ENCODE data around the gene NABP2.
"Not testable (repeated sequence)": the region's sequence is repeated elsewhere in the genome, so short reads cannot be mapped to it uniquely, and the experiment has no call there.

Gene NABP2

GRCh38 chr12:56243731-56244181, 19.6 kb downstream of the NABP2 start:
- no peak for DNase-seq (ENCODE audit: low spot score)

- DNase-seq (ENCODE audit: low spot score), result no peak
Observed at GRCh38 chr12:56244494-56244893, 20.4 kb downstream of the NABP2 start.

GRCh38 chr12:56247923-56248322, 23.8 kb downstream of the NABP2 start:
- no peak for DNase-seq (ENCODE audit: low spot score)

GRCh38 chr12:56248711-56249110, 24.6 kb downstream of the NABP2 start:
- DNase-seq (ENCODE audit: low spot score), result no peak

GRCh38 chr12:56252649-56253048, 28.5 kb downstream of the NABP2 start:
- DNase-seq (ENCODE audit: low spot score), result no peak

GRCh38 chr12:56253091-56253490, 28.9 kb downstream of the NABP2 start:
- DNase-seq (ENCODE audit: low spot score), result no peak

GRCh38 chr12:56255671-56256070, 31.5 kb downstream of the NABP2 start:
- no peak for DNase-seq (ENCODE audit: low spot score)

GRCh38 chr12:56256326-56256960, 32.3 kb downstream of the NABP2 start:
- no peak for DNase-seq (ENCODE audit: low spot score)

- no peak for DNase-seq (ENCODE audit: low spot score)
Observed at GRCh38 chr12:56257071-56257470, 32.9 kb downstream of the NABP2 start.

- peak; percentile 34 for DNase-seq (ENCODE audit: low spot score)
Observed at GRCh38 chr12:56257491-56258067, 33.4 kb downstream of the NABP2 start.

- DNase-seq (ENCODE audit: low spot score), result peak; percentile 62
Observed at GRCh38 chr12:56258068-56258819, 34.1 kb downstream of the NABP2 start, which contains the start of gene ANKRD52. Gene ANKRD52 (minus strand): TSS chr12:56258384. CDS start chr12:56258269, 115 bp downstream.

- DNase-seq (ENCODE audit: low spot score), result no peak
Observed at GRCh38 chr12:56258820-56259183, 34.7 kb downstream of the NABP2 start.

GRCh38 chr12:56260380-56260779, 36.2 kb downstream of the NABP2 start:
- no peak for DNase-seq (ENCODE audit: low spot score)

- DNase-seq (ENCODE audit: low spot score), result no peak
Observed at GRCh38 chr12:56260921-56261320, 36.8 kb downstream of the NABP2 start.

GRCh38 chr12:56261503-56262232, 37.5 kb downstream of the NABP2 start:
- DNase-seq (ENCODE audit: low spot score), result no peak

- DNase-seq (ENCODE audit: low spot score), result not testable (repeated sequence)
Observed at GRCh38 chr12:56262955-56263354, 38.8 kb downstream of the NABP2 start.

GRCh38 chr12:56266068-56266692, 42.0 kb downstream of the NABP2 start:
- DNase-seq (ENCODE audit: low spot score), result not testable (repeated sequence)

- peak; percentile 93 for DNase-seq (ENCODE audit: low spot score)
Observed at GRCh38 chr12:56266693-56267442, 42.7 kb downstream of the NABP2 start, which contains the start of gene COQ10A. Gene COQ10A (plus strand): TSS chr12:56266942. CDS start chr12:56267119, 177 bp downstream.

- peak; percentile 29 for DNase-seq (ENCODE audit: low spot score)
Observed at GRCh38 chr12:56267443-56268071, 43.4 kb downstream of the NABP2 start.

GRCh38 chr12:56271031-56271430, 46.9 kb downstream of the NABP2 start:
- DNase-seq (ENCODE audit: low spot score), result no peak

Measured in SK-N-DZ (cell line).